Medulla oblongata (tissue), 1 donor: ENCODE measurements around the gene SLC22A23.
"Not testable (repeated sequence)": the region's sequence is repeated elsewhere in the genome, so short reads cannot be mapped to it uniquely, and the experiment has no call there.

Experiments used
- DNase-seq: peaks from one replicate; pipeline ENCODE4 v3.0.0-alpha.2; 2015; ENCODE audit errors: extremely low spot score

SLC22A23 gene

DNA sequence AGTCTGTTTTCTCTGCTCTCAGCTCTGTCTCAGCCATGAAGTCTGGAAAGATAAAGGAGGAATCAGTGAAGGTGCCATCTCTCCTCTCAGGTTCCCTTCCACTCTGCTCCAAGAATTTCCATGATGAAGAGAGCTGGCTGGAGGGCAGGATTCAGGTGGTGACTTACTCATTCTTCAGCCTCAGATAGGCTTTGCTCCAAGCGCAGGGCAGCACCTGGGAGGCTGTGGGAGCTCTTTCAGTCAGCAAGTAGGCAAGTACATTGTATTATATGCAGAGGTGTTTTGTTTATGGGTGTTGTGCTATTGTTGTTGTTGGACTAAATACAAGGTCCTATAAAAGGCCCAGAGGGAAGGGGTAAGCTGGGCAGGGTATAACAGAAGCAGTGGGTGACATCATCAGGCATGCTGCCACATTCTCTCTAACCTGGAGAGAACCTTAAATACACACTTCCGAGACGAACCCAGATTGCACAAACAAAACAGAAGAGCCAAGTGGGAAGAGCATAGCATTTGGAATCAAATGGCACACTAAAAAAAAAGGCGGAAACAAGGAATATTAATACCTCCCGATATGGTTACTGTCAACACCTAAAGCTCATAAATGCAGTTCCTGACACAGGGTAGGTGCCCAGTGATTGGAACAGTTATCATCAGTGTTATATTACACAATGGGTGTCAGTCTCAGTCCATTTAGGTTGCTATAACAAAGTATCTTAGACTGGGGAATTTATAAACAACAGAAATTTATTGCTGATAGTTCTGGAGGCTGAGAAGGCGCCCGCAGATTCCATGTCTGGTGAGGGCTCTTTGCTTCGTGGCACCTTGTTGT, 212.6 kb downstream of the SLC22A23 start:
- no peak for DNase-seq

DNA sequence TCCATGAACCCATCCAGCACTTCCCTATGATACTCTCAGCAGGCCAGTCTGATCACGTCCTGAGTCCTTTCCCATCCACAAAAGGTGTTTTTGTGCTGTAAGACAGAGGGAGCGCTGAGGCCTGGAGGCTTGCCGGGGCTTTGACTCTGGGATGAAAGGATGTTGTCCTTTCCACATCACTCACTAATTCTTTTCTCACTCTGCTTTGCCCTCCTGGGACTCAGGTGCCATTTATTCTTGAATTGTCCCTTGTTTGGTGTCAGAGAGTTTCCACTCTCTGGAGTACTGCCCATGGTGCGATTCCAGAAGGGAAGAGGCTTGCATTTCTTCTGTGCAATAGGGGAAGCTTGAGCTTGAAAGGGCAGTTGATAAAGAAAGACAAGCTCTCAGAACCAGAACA, 214.1 kb downstream of the SLC22A23 start:
- no peak for DNase-seq

DNA sequence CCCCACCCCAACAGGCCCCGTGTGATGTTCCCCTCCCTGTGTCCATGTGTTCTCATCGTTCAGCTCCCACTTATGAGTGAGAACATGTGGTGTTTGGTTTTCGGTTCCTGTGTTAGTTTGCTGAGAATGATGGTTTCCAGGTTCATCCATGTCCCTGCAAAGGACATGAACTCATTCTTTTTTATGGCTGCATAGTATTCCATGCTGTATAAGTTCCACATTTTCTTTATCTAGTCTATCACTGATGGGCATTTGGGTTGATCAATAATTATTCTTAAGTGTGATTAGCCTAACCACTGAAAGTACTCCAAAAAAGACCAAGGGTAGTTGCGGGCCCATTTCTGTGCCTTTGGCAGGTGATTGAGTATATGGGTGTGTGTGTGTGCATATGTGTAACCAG, 215.1 kb downstream of the SLC22A23 start:
- DNase-seq = not testable (repeated sequence)

- no peak for DNase-seq
These were observed 216.3 kb downstream of the SLC22A23 start for GRCh38 chr6:3240595-3240994.

DNA sequence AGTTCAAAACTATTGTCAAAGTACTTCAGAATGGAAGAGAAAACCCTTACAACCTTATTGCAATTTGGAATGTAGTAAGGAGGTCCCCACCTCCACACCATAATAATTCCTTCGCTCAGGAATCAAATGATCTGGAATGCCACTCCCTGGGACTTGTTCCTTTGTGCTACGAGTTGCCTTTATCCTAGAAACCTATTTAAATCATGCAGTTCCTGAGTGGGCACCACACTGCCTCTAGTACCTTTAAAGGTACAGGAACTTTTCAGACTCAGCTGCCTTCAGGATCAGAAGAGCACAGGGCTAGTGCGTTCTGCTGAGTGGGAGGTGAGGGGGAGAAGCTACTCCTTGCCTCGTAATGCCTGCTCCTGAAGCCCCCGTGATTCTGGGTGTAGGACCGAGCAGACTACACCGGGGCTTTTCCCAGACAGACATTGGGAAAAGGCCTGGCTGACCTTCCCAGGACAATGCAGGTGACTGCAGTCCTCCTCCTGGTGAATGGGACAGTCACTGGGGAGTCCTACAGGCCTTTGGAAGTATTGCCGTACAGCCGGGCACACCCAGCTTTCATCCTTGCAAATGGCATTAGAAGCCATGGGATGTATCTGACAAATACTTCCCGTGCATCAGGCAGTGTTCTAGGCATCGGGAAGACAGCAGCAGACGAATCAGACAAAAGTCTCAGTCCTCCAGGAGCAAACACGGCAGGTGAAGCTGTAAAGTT, 217.6 kb downstream of the SLC22A23 start:
- no peak for DNase-seq

GRCh38 chr6:3237761-3238662, 218.8 kb downstream of the SLC22A23 start:
- DNase-seq = no peak

DNA sequence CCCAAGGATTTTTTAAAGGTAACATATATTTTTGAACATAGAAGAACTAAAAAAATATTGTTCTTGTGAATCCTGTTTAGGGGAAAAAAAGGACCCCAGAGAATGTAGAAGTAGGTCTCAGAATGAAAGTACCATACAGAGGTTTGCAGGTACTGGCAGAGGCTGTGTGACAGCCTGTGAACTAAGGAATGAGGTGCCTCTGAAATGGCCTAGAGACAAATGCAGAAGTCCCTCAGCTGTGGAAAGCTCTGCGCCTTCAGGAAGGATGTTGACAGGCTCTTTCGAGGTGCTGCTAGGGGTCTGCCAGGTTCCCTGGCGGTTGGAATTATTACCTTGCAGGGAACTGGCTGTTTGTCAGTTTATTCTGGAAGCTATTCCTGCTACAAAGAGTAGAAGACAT, 220.8 kb downstream of the SLC22A23 start:
- DNase-seq = no peak

GRCh38 chr6:3235486-3235885, 221.4 kb downstream of the SLC22A23 start:
- no peak for DNase-seq

DNA sequence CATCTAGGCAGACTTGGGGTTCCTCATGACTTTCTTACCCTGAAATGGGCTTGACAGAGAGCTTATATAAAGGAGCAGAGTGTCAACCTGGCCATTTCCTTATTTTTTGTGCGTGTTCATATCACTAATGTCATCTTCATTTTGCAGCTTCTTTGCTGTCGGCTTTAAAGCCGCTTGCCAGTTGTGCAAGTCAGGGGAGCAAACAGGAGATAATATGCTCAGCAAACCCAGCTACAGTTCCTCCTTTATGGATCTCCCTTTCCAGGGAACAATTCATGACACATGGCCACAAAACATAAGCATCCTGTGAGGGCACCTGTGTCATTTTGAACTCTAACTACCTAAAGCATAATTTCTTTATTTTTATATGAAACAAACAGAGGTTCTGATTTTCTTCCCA, 222.9 kb downstream of the SLC22A23 start:
- no peak for DNase-seq

- DNase-seq = no peak
These were observed 223.5 kb downstream of the SLC22A23 start for GRCh38 chr6:3233321-3233720.

DNA sequence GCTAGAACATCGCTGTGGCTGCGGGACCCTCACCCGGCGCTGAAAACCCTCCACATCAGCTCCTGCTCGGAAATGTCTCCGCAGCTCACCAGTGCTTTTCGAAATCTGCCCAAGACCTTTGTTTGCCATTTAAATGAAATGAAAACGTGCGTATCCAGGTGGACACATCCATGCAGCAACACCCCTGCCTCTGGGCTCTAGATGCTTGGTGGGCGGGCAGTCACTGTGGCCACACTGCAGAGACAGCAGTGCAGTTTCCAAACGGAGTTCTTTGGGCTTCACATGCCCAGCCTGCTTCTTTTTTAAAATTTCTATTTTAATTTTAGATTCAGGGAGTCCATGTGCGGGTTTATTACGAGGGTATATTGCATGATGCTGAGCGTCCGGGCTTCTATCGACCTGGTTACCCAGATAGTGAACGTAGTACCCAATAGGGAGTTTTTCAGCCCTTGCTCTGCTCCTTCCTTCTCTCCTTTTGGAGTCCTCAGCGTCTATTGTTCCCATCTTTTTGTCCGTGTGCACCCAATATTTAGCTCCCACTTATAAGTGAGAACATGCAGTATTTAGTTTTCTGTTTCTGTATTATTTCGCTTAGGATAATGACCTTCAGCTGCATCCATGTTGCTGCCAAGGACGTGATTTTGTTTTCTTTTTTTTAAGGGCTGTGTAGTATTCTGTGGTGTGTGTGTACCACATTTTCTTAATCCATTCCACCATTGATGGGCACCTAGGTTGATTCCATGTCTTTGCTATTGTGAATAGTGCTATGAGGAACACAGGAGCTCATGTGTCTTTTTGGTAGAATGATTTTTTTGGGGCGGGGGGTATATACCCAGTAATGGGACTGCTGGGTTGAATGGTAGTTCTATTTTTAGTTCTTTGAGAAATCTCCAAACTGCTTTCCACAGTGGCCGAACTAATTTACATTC, 224.6 kb downstream of the SLC22A23 start:
- DNase-seq = peak; percentile 23

DNA sequence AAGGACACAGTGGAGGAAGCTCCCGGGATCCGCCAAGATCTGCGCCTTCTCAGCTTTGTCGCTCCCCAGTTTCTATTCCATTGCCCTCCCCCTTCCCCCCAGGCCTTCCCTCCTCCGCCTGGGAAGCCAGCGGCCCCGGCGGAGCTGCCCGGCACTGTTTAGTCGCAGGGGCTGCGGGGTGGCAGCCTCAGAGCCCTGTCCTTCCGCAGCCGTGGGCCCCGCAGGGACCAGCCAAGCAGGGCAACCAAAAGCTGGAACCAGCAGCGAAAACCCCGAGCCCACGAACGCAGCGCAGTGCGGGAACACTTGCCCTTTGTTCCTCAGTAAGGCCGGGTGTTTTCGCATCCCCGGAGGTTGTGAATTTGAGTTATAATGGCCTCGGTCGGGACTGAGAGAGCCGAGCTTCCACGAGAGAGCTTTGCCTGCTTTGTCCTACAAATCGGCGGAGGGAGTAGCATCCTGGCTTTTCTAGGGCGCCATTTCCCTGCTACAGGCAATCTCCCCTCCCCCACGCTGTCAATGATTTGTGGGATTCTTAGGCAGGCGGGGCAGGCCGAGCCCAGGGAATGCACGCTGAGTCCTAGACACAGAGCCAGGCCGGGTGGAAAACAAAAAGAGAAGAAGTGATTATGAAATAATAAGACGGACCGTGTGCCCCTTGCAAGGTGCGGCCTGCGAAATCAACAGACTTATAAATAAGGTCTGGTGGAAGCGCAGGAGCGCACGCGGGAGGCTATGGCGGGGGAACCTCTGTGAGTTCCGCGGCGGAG, 225.4 kb downstream of the SLC22A23 start:
- peak; percentile 89 for DNase-seq

DNA sequence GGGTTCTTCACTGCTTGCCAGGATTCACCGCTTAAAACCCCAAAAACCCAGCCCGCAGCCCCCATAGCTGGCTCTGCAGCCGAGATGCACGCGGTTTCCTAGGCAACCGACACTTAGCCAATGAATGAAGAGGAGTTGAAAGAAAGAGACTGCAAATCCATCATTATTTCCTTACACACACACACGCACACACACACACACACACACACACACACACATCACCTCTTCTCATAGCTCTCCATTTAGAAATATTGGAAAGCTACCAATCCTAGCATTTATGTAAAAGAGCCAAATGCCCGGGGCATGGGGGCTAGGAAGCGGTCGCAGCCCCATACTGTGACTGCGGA, 226.0 kb downstream of the SLC22A23 start:
- peak; percentile 87 for DNase-seq

DNA sequence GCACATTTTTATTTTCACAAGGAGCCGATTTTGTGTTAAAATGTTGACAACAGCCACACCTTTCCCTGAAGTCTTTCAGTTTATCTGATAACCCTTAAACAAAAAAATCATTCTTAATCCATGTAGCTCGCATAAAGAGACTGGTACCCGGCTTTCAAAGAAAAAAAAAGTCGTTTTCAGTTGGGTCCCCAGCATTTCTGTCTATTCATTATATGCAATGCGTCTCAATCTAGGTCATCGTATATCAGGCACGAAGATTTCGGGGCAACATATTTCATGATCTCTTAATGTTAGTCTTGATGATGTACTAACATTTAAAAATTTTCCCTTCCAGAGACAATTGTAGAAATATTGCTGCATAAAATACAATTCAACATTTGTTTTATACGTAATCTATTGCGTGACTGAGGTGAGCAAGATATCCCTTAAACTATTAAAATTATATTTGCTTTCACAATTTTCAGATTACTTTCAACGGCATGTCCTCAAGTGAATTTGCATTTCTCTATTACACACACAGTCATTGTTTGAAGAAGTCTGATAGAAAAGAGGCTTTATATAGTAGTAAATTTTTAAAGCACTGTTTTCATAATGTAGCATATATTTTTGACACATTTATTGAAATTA, 226.5 kb downstream of the SLC22A23 start:
- DNase-seq = peak; percentile 38

GRCh38 chr6:3229566-3230178, 227.2 kb downstream of the SLC22A23 start:
- peak; percentile 49 for DNase-seq

GRCh38 chr6:3228771-3229565, 227.9 kb downstream of the SLC22A23 start:
- peak; percentile 66 for DNase-seq

DNA sequence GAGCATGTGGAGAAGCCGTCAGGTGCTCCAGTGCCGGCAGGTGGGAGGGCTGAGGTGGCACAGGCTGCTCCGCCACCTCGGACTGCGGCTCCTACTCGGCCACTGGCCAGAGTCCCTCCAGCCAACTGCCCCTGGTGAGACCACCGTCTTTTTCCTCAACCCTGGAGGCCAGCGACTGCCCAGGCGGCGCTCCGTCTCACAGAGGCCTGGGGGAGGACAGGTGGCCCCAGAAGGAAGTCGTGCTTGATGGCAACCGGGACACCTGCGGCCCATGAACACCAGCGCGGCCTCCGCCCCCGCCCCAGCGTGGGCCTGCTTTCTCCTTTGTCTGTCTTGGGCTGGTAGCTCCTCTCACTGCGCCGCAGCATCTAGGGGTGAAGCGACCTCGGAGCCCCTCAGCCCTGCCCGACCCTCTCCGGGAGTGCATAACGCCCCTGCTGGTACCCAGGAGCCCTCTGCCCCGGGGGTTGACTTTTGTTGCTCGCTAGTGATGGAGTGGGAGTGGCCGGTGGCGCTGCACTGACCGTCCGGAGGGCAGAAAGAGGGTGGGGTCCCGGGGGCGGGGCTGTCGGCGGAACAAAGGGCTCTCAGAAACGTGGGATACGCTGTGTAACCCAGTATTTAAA, 228.7 kb downstream of the SLC22A23 start:
- peak; percentile 59 for DNase-seq
